Testis (tissue), 2 donors: Measurements from ENCODE around the gene CHCHD5.

Experiments
- CTCF ChIP-seq, 3 experiments: fragments of 450-650 bp in 2 of 3; fragments of 200-600 bp in 1 of 3; sonication (generic) in 1 of 3; IDR thresholded peaks; one replicate each; pipeline ENCODE4 v1.5.1; 2016 to 2019; ENCODE audit warnings: antibody characterized with exemption in 3 of 3, mild to moderate bottlenecking in 2 of 3, moderate library complexity in 1 of 3
- POLR2A ChIP-seq: fragments of 450-650 bp; IDR thresholded peaks from one replicate; pipeline ENCODE4 v1.6.1; 2017; ENCODE audit warnings: antibody characterized with exemption, mild to moderate bottlenecking, moderate library complexity

- TF ChIP-seq POLR2A (no peak), CTCF (IDR thresholded peaks at IDR 0.05) (no peak)
Measured at GRCh38 chr2:112607680-112608438, 23.4 kb downstream of the CHCHD5 start.
